Gastrocnemius medialis (tissue), 4 donors: Measurements from ENCODE around the gene CFAP92. TPM values are rescaled to one million over a fixed set of nuclear protein-coding genes. Genes with fewer than 3 reads are reported as not detected.

ENCODE experiments used
- ATAC-seq, 2 donors: fragments of 150-250 bp; one replicate each; pipeline ENCODE4 v1.9.1; 2016
- DNase-seq, 2 donors: peaks; one replicate each; pipeline ENCODE4 v3.0.0-alpha.2; 2019
- H3K27ac ChIP-seq, 4 donors: fragments of 200-600 bp; sonication (generic); 1 replicate in 1 of 4; 2 replicates in 3 of 4; pipeline ENCODE4 v1.5.1; 2016 to 2018; ENCODE audit warnings: mild to moderate bottlenecking in 2 of 4, moderate library complexity in 1 of 4
- H3K27me3 ChIP-seq, 3 donors: fragments of 200-600 bp; sonication (generic) in 2 of 3; 1 replicate in 1 of 3; 2 replicates in 2 of 3; pipeline versions ENCODE4 v1.5.1 to v1.6.0; 2016 to 2019; ENCODE audit warnings: mild to moderate bottlenecking in 1 of 3, moderate library complexity in 1 of 3
- H3K36me3 ChIP-seq, 2 donors: fragments of 200-600 bp; sonication (generic) in 1 of 2; one replicate each; pipeline ENCODE4 v1.5.1; 2017 to 2018
- H3K4me1 ChIP-seq, 2 donors: fragments of 200-600 bp; sonication (generic) in 1 of 2; one replicate each; pipeline ENCODE4 v1.5.1; 2016 to 2017; ENCODE audit warnings: mild to moderate bottlenecking in 2 of 2
- H3K4me3 ChIP-seq, 4 donors: fragments of 200-600 bp; sonication (generic) in 3 of 4; 1 replicate in 1 of 4; 2 replicates in 3 of 4; pipeline ENCODE4 v1.5.1; 2016 to 2019; ENCODE audit warnings: mild to moderate bottlenecking in 2 of 4
- H3K9me3 ChIP-seq, 3 donors: fragments of 200-600 bp; sonication (generic) in 2 of 3; 1 replicate in 1 of 3; 2 replicates in 2 of 3; pipeline ENCODE4 v1.5.1; 2016 to 2019
- CTCF ChIP-seq, 5 experiments: fragments of 450-650 bp in 3 of 5; fragments of 200-600 bp in 2 of 5; sonication (generic) in 2 of 5; IDR thresholded peaks in 4 of 5; conservative IDR thresholded peaks in 1 of 5; 1 replicate in 4 of 5; 2 replicates in 1 of 5; pipeline ENCODE4 v1.5.1; 2016 to 2019; ENCODE audit warnings: antibody characterized with exemption in 5 of 5, mild to moderate bottlenecking in 3 of 5, moderate library complexity in 3 of 5
- POLR2A ChIP-seq, 2 donors: fragments of 450-650 bp; IDR thresholded peaks; one replicate each; pipeline ENCODE4 v1.6.1; 2017; ENCODE audit warnings: antibody characterized with exemption in 2 of 2, mild to moderate bottlenecking in 2 of 2, moderate library complexity in 2 of 2
- in situ Hi-C, 4 donors: fragments of 200-750 bp; cut with MboI; loops; one replicate each; pipeline versions ENCODE4 v1.15.0 to v1.8.0; 2017; ENCODE audit warnings: low sequenced_read_pairs in 4 of 4
- intact Hi-C: fragments of 100-400 bp; cut with DNase I; formaldehyde crosslinking; loops from one replicate; pipeline ENCODE4 v1.15.1; 2023; ENCODE audit warnings: low total_unique reads
- total RNA-seq, 4 donors: library from RNA; depleted of rRNA; stranded (reverse); fragments of >200 nt; gene quantifications; one replicate each; pipeline versions ENCODE4 v1.1.0 to v1.2.3, GENCODE V29; 2016

CFAP92 gene
- total RNA-seq, 4 donors from 2014 or later = 0.07 to 0.34 (median 0.20) TPM; not detected in 1

DNA sequence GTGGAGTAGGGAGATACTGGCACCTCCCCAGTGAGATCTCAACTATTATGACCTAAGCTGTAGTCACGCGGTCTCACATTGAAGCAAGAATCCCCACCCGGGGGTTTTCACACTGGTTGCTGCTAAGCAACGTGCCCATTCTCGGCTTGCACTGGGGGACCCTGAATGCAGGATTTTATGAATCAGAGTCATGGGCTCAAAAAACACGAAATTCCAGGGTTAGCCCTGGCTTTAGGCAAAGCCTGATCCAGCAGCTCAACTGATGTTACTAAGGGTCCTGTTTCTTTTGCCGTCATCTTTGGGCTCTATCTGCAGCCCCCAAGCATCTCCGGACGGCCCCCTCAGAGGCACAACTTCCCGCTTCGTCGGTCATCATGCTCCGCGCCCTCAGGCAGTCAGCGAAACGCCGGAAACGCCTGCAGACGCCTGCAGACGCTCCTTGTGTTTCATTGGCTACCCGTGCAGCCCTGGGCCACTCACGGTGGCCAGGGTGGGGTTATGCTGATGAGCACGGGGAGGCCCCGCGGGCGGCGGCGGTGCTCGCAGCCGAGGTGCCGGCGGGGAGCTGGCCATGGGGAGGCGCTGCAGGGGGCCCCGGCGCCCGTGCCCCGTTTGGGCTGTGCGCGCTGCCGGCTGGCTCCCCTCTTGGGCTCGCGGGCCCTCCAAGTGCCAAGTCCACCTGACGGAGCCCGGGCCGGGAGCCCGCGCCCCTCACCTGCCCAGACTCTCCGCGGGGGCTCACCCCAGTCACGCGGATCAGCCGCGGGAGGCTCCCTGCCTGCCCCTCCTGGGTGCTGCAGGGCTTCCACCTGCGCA, 33.1 kb upstream of the CFAP92 start:
- peak; percentile 88 to 92 for ATAC-seq
- H3K4me1 ChIP-seq = peaks cover 17 to 23% of the 10 kb centered on the region in 2 donors
- H3K9me3 ChIP-seq = no peaks in the 10 kb centered on the region
- peak; percentile 80 to 84 for DNase-seq
- in situ Hi-C loops = no loop called here
- H3K36me3 ChIP-seq = no peaks in the 10 kb centered on the region
- intact Hi-C loops = no loop called here
- peak overlapping the region; percentile 44 to 67 (median 52) for H3K4me3 ChIP-seq
- H3K27ac ChIP-seq = peak overlapping the region; percentile 64 to 72 (median 69)
- TF ChIP-seq CTCF (IDR thresholded peaks at IDR 0.05 in 4 of 5, conservative IDR thresholded peaks at IDR 0.05 in 1 of 5) = peak; percentile 38 to 77 (median 59)
- peak; percentile 17 to 51 for TF ChIP-seq POLR2A (IDR thresholded peaks at IDR 0.05)
- no peaks in the 10 kb centered on the region for H3K27me3 ChIP-seq

DNA sequence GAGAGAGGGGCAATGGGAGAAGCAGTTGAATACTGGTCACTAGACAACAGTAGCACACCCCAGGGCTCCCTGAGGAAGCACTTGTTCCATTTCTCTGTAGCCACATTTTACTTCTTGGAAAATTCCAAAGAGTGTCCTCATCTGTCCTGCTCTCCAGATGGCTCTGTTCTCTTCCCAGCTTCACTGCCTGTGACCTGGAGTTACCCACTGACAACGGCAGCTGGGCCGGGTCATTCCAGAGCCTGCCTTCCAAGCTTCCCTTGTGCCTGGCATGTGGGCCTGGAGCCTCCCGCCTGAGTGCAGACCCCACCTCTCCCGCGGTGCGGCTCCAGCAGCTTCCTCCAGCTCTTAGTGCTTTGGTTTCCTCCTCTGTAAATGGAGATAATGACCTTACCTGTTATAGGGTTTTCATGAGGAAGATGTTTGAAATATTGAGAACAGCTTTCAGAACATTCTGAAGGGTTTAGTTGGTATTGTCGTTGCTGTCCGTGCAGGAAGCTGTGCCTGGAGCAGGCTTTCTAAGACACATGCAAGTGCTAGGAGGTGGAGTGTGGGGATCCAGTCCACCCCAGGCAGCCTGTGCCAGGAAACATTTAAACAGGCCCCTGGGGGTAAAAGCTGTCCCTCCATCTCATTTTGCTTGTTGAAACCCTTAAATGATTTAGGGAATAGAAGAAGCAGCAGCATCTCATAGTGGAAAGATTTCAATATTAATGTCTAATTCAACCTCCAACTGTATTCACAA, 32.0 kb upstream of the CFAP92 start:
- H3K27me3 ChIP-seq = no peaks in the 10 kb centered on the region
- H3K9me3 ChIP-seq = no peaks in the 10 kb centered on the region
- H3K27ac ChIP-seq = peak overlapping the region; percentile 64 to 72 (median 69)
- H3K4me3 ChIP-seq = no peak overlapping the region
- no peaks in the 10 kb centered on the region for H3K36me3 ChIP-seq
- in situ Hi-C loops = no loop called here
- peaks cover 17 to 23% of the 10 kb centered on the region in 2 donors for H3K4me1 ChIP-seq
- TF ChIP-seq CTCF (IDR thresholded peaks at IDR 0.05 in 4 of 5, conservative IDR thresholded peaks at IDR 0.05 in 1 of 5) (no peak), POLR2A (IDR thresholded peaks at IDR 0.05) (no peak)
- intact Hi-C loops = no loop called here
- ATAC-seq (peak; percentile 63 to 64), DNase-seq (peak in 1 of 2 donors; percentile 62)

DNA sequence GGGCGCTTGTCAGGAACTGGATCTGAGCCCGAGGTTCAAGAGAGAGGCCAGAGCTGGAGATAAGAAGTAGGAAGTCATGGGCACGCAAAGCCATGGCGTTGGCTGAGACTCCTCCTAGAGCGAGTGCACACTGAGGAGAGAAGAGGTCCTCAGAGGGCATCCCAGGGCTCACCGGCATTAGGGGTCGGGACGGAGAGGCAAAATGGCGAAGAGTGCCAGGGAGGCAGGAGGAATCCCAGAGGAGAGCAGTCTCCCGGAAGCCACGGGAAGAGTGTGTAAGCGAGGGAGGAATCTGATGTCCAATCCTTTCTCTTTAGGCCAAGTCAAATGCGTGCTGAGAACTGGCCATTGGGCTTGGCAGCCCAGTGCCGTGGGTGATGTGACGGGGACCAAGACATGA, 31.2 kb upstream of the CFAP92 start:
- in situ Hi-C loops (no loop called here), intact Hi-C loops (no loop called here)
- TF ChIP-seq POLR2A (IDR thresholded peaks at IDR 0.05) = no peak
- TF ChIP-seq CTCF (IDR thresholded peaks at IDR 0.05 in 4 of 5, conservative IDR thresholded peaks at IDR 0.05 in 1 of 5) = no peak
- Histone ChIP-seq H3K27me3 (no peaks in the 10 kb centered on the region), H3K9me3 (no peaks in the 10 kb centered on the region), H3K36me3 (no peaks in the 10 kb centered on the region), H3K4me1 (peaks cover 17 to 23% of the 10 kb centered on the region in 2 donors), H3K4me3 (no peak overlapping the region), H3K27ac (peak overlapping the region; percentile 64 to 72 (median 69))
- ATAC-seq = no peak
- DNase-seq = no peak

GRCh38 chr3:129023909-129024308, 30.0 kb upstream of the CFAP92 start:
- intact Hi-C loops = no loop called here
- Histone ChIP-seq H3K36me3 (no peaks in the 10 kb centered on the region), H3K9me3 (no peaks in the 10 kb centered on the region), H3K4me3 (no peak overlapping the region), H3K27me3 (no peaks in the 10 kb centered on the region), H3K27ac (peak overlapping the region in 2 of 4 donors; percentile 11 to 70), H3K4me1 (peaks cover 17 to 23% of the 10 kb centered on the region in 2 donors)
- in situ Hi-C loops = no loop called here
- no peak for ATAC-seq
- DNase-seq = no peak
- TF ChIP-seq CTCF (IDR thresholded peaks at IDR 0.05 in 4 of 5, conservative IDR thresholded peaks at IDR 0.05 in 1 of 5) = no peak
- TF ChIP-seq POLR2A (IDR thresholded peaks at IDR 0.05) = no peak
